ENCODE measurements around the gene DNAAF8.

DNA sequence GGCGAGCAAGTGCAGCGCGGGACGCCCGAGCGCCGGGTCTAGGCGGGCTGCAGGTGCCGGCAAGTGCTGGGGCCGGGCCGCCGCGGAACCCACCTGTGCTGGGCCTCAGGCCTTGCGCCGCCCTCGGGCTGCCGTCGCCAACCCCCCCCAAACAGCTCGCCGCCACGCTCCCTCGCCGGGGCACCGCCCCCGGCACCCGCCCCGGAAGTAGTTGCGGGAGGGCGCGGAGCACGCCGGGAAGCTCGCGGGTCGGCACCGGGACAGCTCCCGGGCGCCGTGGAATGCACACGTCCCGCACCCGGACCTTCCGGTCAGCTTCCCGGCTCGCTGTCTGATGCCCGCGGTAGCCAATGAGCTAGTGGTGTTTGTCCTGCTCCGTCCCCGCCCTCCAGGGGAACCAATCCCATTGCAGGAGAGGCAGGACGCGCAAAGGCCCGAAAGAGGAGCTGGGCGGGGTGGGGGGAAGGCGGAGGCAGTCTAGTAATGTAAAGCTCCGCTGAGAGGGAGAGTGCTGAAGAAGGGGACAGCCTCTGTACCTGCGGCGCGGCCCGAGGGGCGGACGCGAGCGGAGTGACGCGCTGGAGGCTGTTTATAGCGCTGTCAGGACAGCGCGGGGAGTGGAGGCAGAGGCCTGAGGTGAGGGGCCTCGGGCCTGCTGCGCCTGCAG is at the start of gene DNAAF8, which contains the start of gene ANKS3:
- TF ChIP-seq CTCF (IDR thresholded peaks at IDR 0.05): no peak
- peak in 1 of 2 donors; percentile 20 for TF ChIP-seq POLR2A (IDR thresholded peaks at IDR 0.05)
